K562 (cell line): Measurements from ENCODE around the gene DAPK2. TPM values are rescaled to one million over a fixed set of nuclear protein-coding genes. Genes with fewer than 3 reads are reported as not detected.

Experiments
- ATAC-seq: fragments of 200-7000 bp; cut with Tn5 transposase; 3 replicates; pipeline ENCODE4 v1.9.1; 2020; ENCODE audit warnings: moderate library complexity
- BruUV-seq: library from RNA; stranded (reverse); fragments of 400-500 nt; replicated peaks from 2 replicates; lab custom pipeline; 2021; lab: Mats Ljungman, UMichigan
- CTCF ChIA-PET: fragments of 300-600 bp; formaldehyde crosslinking; extraction: SDS; loops from one replicate; lab custom pipeline; 2021; ENCODE audit warnings: low intra/inter-chr PET ratio; lab: Yijun Ruan, JAX
- POLR2A ChIA-PET: fragments of 300-600, 350-650 bp; sonication (Branson Sonifier 250); formaldehyde crosslinking; extraction: SDS; loops from one replicate; lab custom pipeline; 2021; ENCODE audit warnings: antibody characterized with exemption, inconsistent platforms; lab: Yijun Ruan, JAX
- DNase-seq, 4 experiments: peaks; one replicate each; pipeline versions ENCODE4 v3.0.0 to v3.0.0-alpha.2; 2011 to 2018; ENCODE audit warnings: low spot score in 3 of 4, mixed read lengths in 3 of 4; ENCODE audit errors: extremely low read depth in 1 of 4
- FAIRE-seq: peaks from 2 replicates; lab custom pipeline; 2011; peaks lifted over from hg19 to GRCh38; lab: Jason Lieb, UNC
- H2AFZ ChIP-seq: 2 replicates; pipeline ENCODE4 v1.6.0; 2011; ENCODE audit warnings: low read depth, low read length, control low read depth, inconsistent platforms
- H3K27ac ChIP-seq: fragments of 200-600 bp; 3 replicates; pipeline ENCODE4 v1.8.0; 2011; ENCODE audit warnings: low read depth, mild to moderate bottlenecking, control low read depth, inconsistent platforms, low read length, moderate library complexity, mixed read lengths; ENCODE audit errors: extremely low read depth
- H3K27me3 ChIP-seq, 2 experiments: fragments of 300-600 bp in 1 of 2; 2 replicates in 1 of 2; 3 replicates in 1 of 2; pipeline versions ENCODE4 v1.6.0 to v1.8.0; 2011; ENCODE audit warnings: inconsistent platforms in 2 of 2, low read length in 2 of 2, mild to moderate bottlenecking in 1 of 2, mixed read lengths in 1 of 2, moderate library complexity in 1 of 2; ENCODE audit not compliant: control insufficient read depth in 2 of 2, insufficient read depth in 2 of 2
- H3K36me3 ChIP-seq: fragments of 300-600 bp; 3 replicates; pipeline ENCODE4 v1.8.0; 2011; ENCODE audit warnings: mild to moderate bottlenecking, low read length, inconsistent platforms; ENCODE audit not compliant: control insufficient read depth, insufficient read depth
- H3K4me1 ChIP-seq, 2 experiments: fragments of 200-600 bp in 1 of 2; replicated peaks in 1 of 2; 2 replicates in 1 of 2; 3 replicates in 1 of 2; pipeline versions ENCODE4 v1.5.1 to v1.8.0; 2011; ENCODE audit warnings: inconsistent platforms in 2 of 2, low read length in 2 of 2, mild to moderate bottlenecking in 1 of 2, mixed read lengths in 1 of 2, moderate library complexity in 1 of 2; ENCODE audit not compliant: control insufficient read depth in 2 of 2, insufficient read depth in 2 of 2
- H3K4me2 ChIP-seq: 2 replicates; pipeline ENCODE4 v1.6.1; 2011; ENCODE audit warnings: low read length, control low read depth, inconsistent platforms, mixed read lengths; ENCODE audit not compliant: insufficient read depth
- H3K4me3 ChIP-seq: fragments of 200-600 bp; sonication (generic), shearing (Covaris generic); 2 replicates; pipeline ENCODE4 v1.5.1; 2016; ENCODE audit warnings: control low read depth, inconsistent platforms
- H3K79me2 ChIP-seq: fragments of 200-600 bp; 3 replicates; pipeline ENCODE4 v1.8.0; 2011; ENCODE audit warnings: low read length, inconsistent platforms; ENCODE audit not compliant: control insufficient read depth, insufficient read depth
- H3K9ac ChIP-seq, 2 experiments: 2 replicates each; pipeline versions ENCODE4 v1.6.0 to v1.6.1; 2011; ENCODE audit warnings: low read depth in 2 of 2, low read length in 2 of 2, control low read depth in 1 of 2, inconsistent platforms in 1 of 2, mild to moderate bottlenecking in 1 of 2, mixed read lengths in 1 of 2; ENCODE audit not compliant: insufficient read depth in 1 of 2
- H3K9me1 ChIP-seq: one replicate; pipeline ENCODE4 v1.6.0; 2011; ENCODE audit warnings: inconsistent platforms, mild to moderate bottlenecking, low read length, moderate library complexity; ENCODE audit not compliant: control insufficient read depth, insufficient read depth
- H3K9me3 ChIP-seq: replicated peaks from 2 replicates; pipeline ENCODE4 v1.5.1; 2011; ENCODE audit warnings: low read depth, low read length, inconsistent platforms; ENCODE audit not compliant: control insufficient read depth, insufficient read depth
- H4K20me1 ChIP-seq: replicated peaks from 2 replicates; pipeline ENCODE4 v1.6.1; 2011; ENCODE audit warnings: low read length, inconsistent platforms, mixed read lengths; ENCODE audit not compliant: control insufficient read depth, insufficient read depth
- GABPB2 ChIP-seq: fragments of 250-450 bp; sonication (Bioruptor Pico); conservative IDR thresholded peaks from 2 replicates; pipeline ENCODE4 v1.5.1; 2021; ENCODE audit warnings: mild to moderate bottlenecking
- HDAC2 ChIP-seq: fragments of 450-650 bp; IDR thresholded peaks from 2 replicates; pipeline ENCODE4 v1.6.1; 2016; ENCODE audit warnings: mild to moderate bottlenecking
- HLTF ChIP-seq: fragments of 450-650 bp; IDR thresholded peaks from 2 replicates; pipeline ENCODE4 v1.6.1; 2016
- MAFF ChIP-seq: IDR thresholded peaks from 2 replicates; pipeline ENCODE4 v1.6.1; 2012; ENCODE audit warnings: low read length, improper control_type of control experiment
- MIER1 ChIP-seq: fragments of 450-650 bp; IDR thresholded peaks from 2 replicates; pipeline ENCODE4 v1.6.1; 2016; ENCODE audit warnings: antibody characterized with exemption, mild to moderate bottlenecking, low read depth
- SMAD1 ChIP-seq: fragments of 150-350 bp; IDR thresholded peaks from 2 replicates; pipeline ENCODE4 v1.6.1; 2014; ENCODE audit warnings: low read length, low read depth; ENCODE audit not compliant: partially characterized antibody
- SMAD2 ChIP-seq: fragments of 150-350 bp; IDR thresholded peaks from 2 replicates; pipeline ENCODE4 v1.6.1; 2014; ENCODE audit warnings: low read depth, mild to moderate bottlenecking, low read length
- TCFL5 ChIP-seq: fragments of 250-450 bp; sonication (Bioruptor Pico); conservative IDR thresholded peaks from 2 replicates; pipeline ENCODE4 v1.6.1; 2021; ENCODE audit warnings: mild to moderate bottlenecking, moderate library complexity, matching md5 sums
- ZNF24 ChIP-seq: fragments of 450-650 bp; IDR thresholded peaks from 2 replicates; pipeline ENCODE4 v1.6.1; 2016
- ZNF347 ChIP-seq: fragments of 450-650 bp; formaldehyde crosslinking; IDR thresholded peaks from 2 replicates; pipeline ENCODE4 v1.4.0; 2020; ENCODE audit warnings: low read depth, mild to moderate bottlenecking, moderate library complexity
- ZNF583 ChIP-seq: fragments of 250-450 bp; sonication (Bioruptor Pico); IDR thresholded peaks from 2 replicates; pipeline ENCODE4 v1.4.0; 2020
- WGBS: fragments of 100-300 bp; shearing (Covaris generic); methylation state at CpG from one replicate; pipeline ENCODE4 v1.1.6; 2016; ENCODE audit warnings: low coverage, mixed read lengths; ENCODE audit not compliant: insufficient coverage; ENCODE audit errors: missing lambda C conversion rate; 5-methylcytosine and 5-hydroxymethylcytosine counted together
- in situ Hi-C: fragments of 300-500 bp; cut with MboI; formaldehyde crosslinking; loops from 4 replicates; pipeline ENCODE4 v1.15.0; 2018; ENCODE audit warnings: inconsistent platforms, mixed read lengths
- intact Hi-C: fragments of 100-400 bp; cut with micrococcal nuclease; formaldehyde crosslinking; loops from 2 replicates; pipeline ENCODE4 v1.14.2; 2022
- polyA plus RNA-seq, 8 experiments: library from polyadenylated mRNA; depleted of rRNA in 4 of 8; stranded (reverse) in 5 of 8; unstranded in 3 of 8; fragments of >200 nt; fragmentation: Nextera tagmentation in 2 of 8; fragmentation: Illumina TruSeq in 1 of 8; extraction: Ambion mirVana in 2 of 8; extraction: Trizol in 1 of 8; gene quantifications; 2 replicates each; pipeline versions ENCODE4 v1.2.1 to v1.2.3, GENCODE V29; 2011 to 2014; ENCODE audit warnings: inconsistent platforms in 1 of 8, missing spikeins in 1 of 8
- total RNA-seq, 7 experiments: library from RNA; depleted of rRNA in 6 of 7; stranded (reverse); fragments of >200 nt in 6 of 7; fragmentation: Illumina TruSeq in 2 of 7; extraction: Trizol in 2 of 7; gene quantifications; 2 replicates each; pipeline versions ENCODE4 v1.2.1 to v1.2.3, GENCODE V29; 2011 to 2021; ENCODE audit warnings: low replicate concordance in 1 of 7
- TF ChIP-seq, protein P1 (sequence below): fragments of 250-450 bp; sonication (Bioruptor Pico); IDR thresholded peaks from 2 replicates; pipeline ENCODE4 v1.4.0; 2020; ENCODE audit warnings: borderline replicate concordance
- TF ChIP-seq, protein P2 (sequence below): sonication (generic); formaldehyde crosslinking; IDR thresholded peaks from 2 replicates; pipeline ENCODE4 v1.8.0; 2022; ENCODE audit warnings: mild to moderate bottlenecking, missing genetic modification reagents
- TF ChIP-seq, protein P3 (sequence below): sonication (generic); formaldehyde crosslinking; IDR thresholded peaks from 2 replicates; pipeline ENCODE4 v1.8.0; 2022; ENCODE audit warnings: missing genetic modification reagents, mild to moderate bottlenecking, borderline replicate concordance

Gene DAPK2
- total and polyA plus RNA-seq, 9 of the 15 experiments (the other 6 are each of a cell fraction or from before 2014, with no cell fraction given), result 0.14 to 5.2 (median 2.2) TPM

DNA sequence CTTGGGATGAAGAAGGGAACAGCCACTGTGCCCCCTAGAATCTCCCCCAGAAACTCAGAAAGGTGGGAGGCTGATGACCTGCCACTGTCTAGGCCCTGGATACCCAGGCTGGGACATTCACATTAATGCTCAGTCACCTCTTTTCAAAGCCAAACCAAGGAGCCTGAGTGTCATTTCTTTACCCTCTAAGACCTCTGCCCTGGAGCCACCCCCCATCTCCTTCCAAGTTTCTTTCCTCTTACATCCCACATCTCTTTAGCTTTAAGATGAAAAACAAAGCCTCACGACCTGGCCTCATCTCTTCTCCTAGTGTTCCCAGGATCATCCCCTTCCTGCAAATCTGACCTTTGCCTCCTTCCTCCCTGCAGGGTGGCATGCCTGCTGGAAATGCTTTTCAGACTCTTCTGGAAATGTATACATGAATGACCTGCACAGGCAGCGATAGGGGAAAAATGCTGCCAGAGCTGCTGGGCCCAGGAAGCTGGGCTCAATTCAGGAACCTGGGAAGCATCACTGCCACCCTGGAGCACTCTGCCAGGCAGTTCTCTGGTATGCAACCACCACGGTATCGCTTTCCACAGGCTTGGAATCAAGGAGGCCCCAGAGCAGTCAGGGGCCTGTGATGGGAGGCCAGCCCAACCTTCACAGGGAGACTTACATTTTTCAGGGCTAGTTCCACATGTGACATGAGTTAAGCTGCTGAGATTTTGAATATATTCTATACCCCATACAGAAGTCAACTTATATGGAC lies 67.6 kb downstream of the DAPK2 start:
- no peak overlapping the region for H2AFZ ChIP-seq
- no peak for ATAC-seq
- no peak overlapping the region for H3K4me3 ChIP-seq
- H3K79me2 ChIP-seq, result no peaks in the 10 kb centered on the region
- ChIA-PET POLR2A (interaction anchor here (0.6 to 1.7 kb wide), 6 partner anchors 8 to 728 kb away, joined by 3 to 5 read pairs (median 4); no protein-coding TSS in a partner anchor), CTCF (no interaction called here)
- no peaks in the 10 kb centered on the region for H4K20me1 ChIP-seq
- FAIRE-seq, result no peak
- no peak overlapping the region for H3K27ac ChIP-seq
- intact Hi-C loops, result no loop called here
- no peak for DNase-seq
- no TSS peak for BruUV-seq
- H3K9me1 ChIP-seq, result no peaks in the 10 kb centered on the region
- 9% methylated on average over 4 of the region's 4 CpGs for WGBS
- H3K4me1 ChIP-seq, result peaks cover 0 to 8% of the 10 kb centered on the region in 2 experiments; a peak in 1 of 5 replicates
- H3K9ac ChIP-seq, result no peak overlapping the region
- no peaks in the 10 kb centered on the region for H3K36me3 ChIP-seq
- in situ Hi-C loops, result no loop called here
- TF ChIP-seq MIER1 (no peak), SMAD1 (no peak), SMAD2 (no peak), GABPB2 (CRISPR knock-in tag) (no peak), HLTF (no peak), ZNF583 (no peak), TCFL5 (CRISPR knock-in tag) (no peak), ZNF24 (no peak), ZNF347 (CRISPR knock-in tag) (no peak), MAFF (no peak), HDAC2 (no peak)
- TF ChIP-seq, protein P1, sequence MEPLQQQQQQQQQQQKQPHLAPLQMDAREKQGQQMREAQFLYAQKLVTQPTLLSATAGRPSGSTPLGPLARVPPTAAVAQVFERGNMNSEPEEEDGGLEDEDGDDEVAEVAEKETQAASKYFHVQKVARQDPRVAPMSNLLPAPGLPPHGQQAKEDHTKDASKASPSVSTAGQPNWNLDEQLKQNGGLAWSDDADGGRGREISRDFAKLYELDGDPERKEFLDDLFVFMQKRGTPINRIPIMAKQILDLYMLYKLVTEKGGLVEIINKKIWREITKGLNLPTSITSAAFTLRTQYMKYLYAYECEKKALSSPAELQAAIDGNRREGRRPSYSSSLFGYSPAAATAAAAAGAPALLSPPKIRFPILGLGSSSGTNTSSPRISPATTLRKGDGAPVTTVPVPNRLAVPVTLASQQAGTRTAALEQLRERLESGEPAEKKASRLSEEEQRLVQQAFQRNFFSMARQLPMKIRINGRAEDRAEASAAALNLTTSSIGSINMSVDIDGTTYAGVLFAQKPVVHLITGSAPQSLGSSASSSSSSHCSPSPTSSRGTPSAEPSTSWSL (CRISPR knock-in tag), result no peak
- TF ChIP-seq, protein P2, sequence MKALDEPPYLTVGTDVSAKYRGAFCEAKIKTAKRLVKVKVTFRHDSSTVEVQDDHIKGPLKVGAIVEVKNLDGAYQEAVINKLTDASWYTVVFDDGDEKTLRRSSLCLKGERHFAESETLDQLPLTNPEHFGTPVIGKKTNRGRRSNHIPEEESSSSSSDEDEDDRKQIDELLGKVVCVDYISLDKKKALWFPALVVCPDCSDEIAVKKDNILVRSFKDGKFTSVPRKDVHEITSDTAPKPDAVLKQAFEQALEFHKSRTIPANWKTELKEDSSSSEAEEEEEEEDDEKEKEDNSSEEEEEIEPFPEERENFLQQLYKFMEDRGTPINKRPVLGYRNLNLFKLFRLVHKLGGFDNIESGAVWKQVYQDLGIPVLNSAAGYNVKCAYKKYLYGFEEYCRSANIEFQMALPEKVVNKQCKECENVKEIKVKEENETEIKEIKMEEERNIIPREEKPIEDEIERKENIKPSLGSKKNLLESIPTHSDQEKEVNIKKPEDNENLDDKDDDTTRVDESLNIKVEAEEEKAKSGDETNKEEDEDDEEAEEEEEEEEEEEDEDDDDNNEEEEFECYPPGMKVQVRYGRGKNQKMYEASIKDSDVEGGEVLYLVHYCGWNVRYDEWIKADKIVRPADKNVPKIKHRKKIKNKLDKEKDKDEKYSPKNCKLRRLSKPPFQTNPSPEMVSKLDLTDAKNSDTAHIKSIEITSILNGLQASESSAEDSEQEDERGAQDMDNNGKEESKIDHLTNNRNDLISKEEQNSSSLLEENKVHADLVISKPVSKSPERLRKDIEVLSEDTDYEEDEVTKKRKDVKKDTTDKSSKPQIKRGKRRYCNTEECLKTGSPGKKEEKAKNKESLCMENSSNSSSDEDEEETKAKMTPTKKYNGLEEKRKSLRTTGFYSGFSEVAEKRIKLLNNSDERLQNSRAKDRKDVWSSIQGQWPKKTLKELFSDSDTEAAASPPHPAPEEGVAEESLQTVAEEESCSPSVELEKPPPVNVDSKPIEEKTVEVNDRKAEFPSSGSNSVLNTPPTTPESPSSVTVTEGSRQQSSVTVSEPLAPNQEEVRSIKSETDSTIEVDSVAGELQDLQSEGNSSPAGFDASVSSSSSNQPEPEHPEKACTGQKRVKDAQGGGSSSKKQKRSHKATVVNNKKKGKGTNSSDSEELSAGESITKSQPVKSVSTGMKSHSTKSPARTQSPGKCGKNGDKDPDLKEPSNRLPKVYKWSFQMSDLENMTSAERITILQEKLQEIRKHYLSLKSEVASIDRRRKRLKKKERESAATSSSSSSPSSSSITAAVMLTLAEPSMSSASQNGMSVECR (CRISPR knock-in tag), result no peak
- TF ChIP-seq, protein P3, sequence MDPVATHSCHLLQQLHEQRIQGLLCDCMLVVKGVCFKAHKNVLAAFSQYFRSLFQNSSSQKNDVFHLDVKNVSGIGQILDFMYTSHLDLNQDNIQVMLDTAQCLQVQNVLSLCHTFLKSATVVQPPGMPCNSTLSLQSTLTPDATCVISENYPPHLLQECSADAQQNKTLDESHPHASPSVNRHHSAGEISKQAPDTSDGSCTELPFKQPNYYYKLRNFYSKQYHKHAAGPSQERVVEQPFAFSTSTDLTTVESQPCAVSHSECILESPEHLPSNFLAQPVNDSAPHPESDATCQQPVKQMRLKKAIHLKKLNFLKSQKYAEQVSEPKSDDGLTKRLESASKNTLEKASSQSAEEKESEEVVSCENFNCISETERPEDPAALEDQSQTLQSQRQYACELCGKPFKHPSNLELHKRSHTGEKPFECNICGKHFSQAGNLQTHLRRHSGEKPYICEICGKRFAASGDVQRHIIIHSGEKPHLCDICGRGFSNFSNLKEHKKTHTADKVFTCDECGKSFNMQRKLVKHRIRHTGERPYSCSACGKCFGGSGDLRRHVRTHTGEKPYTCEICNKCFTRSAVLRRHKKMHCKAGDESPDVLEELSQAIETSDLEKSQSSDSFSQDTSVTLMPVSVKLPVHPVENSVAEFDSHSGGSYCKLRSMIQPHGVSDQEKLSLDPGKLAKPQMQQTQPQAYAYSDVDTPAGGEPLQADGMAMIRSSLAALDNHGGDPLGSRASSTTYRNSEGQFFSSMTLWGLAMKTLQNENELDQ (CRISPR knock-in tag), result no peak
- no peaks in the 10 kb centered on the region for H3K27me3 ChIP-seq
- no peaks in the 10 kb centered on the region for H3K9me3 ChIP-seq
- H3K4me2 ChIP-seq, result no peak overlapping the region
